ENCODE data around the gene PLIN4.

- TF ChIP-seq CTCF (IDR thresholded peaks at IDR 0.05; ENCODE audit: low read depth, low read length, poor library complexity, severe bottlenecking) (no peak), EZH2phosphoT487 (IDR thresholded peaks at IDR 0.05; ENCODE audit: borderline replicate concordance, low read length) (no peak)
Measured at GRCh38 chr19:4512070-4512469, 6.2 kb downstream of the PLIN4 start.
